Endometrial microvascular endothelial cells (primary cell): ENCODE data around the gene CD247. TPM values are rescaled to one million over a fixed set of nuclear protein-coding genes. Genes with fewer than 3 reads are reported as not detected.

Experiments used
- in situ Hi-C: cut with HindIII; loops from 2 replicates; pipeline ENCODE4 v1.10.0; 2017; ENCODE audit warnings: low sequenced_read_pairs, low pct_unique_long_range_greater_than_20kb; ENCODE audit errors: inconsistent ontology term
- total RNA-seq: library from RNA; depleted of rRNA; stranded (reverse); fragments of >200 nt; gene quantifications from one replicate; pipeline ENCODE4 v1.2.3, GENCODE V29; 2015; ENCODE audit errors: inconsistent ontology term

The CD247 gene
- total RNA-seq, 1 donor from 2014 or later: not detected

DNA sequence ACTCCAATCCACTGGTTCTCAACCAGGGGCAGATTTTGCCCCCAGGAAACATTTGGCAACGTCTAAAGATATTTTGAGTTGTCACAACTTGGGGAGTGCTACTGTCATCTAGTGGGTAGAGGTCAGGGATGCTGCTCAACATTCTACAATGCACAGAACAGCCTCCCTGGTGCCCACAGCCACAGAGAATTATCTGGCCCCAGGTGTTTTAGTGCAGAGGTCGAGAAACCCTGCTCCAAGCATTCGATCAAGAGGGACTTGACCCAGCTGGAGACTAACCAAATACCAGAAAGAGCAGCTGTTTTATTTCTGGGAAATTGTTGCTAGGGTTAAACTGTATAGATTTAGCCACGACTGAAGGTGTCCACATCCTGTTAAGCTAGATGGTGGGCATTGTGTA, 19.2 kb downstream of the CD247 start:
- in situ Hi-C loops: no loop called here

DNA sequence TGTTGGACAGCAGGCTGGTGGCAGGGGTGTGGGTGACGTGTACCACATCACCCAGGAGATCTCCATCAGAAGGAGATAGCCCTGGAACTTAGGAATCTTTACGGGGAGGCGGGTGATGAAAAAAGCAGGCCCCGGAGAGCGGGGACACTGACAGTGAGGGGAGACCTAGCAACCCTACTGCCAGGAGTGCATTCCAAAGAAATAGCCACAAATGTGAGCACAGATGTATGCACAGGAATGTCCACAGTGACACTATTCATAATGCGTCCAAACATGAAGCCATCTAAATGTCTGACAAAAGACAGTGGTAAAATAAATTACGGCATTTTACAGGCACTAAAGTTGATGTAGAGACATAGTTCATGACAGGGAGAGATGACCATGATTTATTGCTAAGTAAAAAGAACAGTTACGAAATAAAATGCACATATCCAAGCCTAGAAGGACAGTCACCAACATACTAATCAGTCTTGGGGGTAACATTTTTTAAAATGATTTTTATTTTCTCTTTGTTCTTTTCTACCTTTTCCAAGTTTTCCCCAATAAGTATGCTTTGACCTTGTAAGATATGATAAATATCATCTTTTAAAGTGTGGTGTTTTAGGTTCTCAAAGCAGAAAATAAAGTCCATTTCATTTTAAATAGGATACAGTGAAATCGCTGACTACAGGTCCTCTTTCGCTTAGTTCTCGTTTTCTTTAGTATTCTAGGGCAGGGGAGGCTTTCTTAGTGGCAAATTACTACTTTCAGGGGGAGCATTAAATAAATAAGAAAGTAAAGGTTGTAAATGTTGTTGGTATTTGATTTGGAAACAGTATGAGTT, 21.3 kb downstream of the CD247 start:
- in situ Hi-C loops: no loop called here

DNA sequence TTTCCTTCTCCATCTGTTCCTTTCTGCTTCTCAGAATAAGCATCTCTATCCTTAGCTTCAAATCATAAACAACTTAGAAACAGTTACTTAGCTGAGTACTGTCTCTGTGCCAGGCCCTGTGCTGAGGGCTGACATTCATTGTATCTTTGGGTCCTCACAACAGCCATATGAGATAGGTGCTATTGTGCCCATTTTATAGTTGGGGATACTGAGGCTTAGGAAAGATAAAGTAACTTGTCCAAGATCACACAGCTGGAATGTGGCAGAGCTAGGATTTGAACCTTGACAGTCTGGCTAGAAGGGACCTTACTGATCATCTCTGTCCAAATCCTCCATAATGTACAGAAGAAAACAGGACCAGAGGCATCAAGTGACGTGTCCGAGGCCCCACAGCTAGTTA, 25.0 kb downstream of the CD247 start:
- in situ Hi-C loops: no loop called here

DNA sequence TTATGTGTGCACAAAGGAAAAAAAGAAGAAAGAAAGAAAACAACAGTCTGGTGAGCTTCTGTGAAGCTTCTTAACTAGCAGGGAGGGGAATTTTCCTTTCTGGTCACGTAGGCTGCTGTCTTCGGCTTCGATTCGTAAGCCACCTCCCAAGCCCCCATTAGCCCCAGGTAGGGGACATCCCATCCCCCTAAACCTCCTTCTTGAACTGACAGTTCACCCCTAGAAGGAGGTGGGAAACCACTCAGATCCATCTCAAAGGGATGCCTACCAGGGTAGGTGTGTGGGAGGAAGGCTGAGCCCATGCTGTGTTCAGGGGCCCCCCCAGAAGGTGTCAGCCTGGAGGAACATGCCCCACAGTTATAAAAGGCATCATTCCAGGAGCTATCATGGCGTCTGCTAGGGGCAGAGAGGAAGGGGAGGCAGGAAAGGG, 25.8 kb downstream of the CD247 start:
- in situ Hi-C loops: no loop called here

DNA sequence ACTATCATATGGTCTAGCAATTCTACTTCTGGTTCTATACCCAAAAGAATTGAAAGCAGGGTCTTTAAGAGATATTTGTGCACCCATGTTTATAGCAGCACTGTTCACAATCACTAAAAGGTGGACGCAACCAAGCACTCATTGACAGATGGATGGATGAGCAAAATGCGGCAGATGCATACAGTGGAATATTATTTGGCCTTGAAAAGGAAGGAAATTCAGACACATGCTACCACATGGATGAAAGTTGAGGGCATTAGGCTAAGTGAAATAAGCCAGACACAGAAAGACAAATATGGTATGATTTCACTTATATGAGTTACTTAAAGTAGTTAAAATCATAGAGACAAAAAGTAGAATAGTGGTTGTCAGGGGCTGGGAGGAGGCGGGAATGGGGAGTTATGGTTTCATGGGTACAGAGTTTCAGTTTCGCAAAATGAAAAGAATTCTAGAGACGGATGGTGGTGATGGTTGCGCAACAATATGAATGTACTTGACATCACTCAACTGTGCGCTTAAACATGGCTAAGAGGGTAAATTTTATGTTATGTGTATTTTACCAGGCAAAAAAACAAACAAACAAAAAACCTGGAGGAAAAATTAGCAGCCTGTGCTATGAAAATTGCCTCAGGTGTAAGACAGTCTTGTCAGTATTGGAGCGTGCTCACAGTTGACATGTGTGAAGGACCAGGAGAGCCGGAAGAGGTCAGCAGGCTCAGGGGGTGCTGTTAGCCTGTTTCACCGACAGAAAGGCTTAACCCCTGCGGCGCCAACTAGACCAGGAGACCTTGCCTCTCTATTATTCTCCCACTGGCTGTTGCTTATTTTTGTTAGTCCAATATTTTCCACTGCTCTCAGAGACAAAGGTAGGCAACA, 26.5 kb downstream of the CD247 start:
- in situ Hi-C loops: no loop called here

- in situ Hi-C loops: no loop called here
Observed at GRCh38 chr1:167490765-167491164, 27.6 kb downstream of the CD247 start.

DNA sequence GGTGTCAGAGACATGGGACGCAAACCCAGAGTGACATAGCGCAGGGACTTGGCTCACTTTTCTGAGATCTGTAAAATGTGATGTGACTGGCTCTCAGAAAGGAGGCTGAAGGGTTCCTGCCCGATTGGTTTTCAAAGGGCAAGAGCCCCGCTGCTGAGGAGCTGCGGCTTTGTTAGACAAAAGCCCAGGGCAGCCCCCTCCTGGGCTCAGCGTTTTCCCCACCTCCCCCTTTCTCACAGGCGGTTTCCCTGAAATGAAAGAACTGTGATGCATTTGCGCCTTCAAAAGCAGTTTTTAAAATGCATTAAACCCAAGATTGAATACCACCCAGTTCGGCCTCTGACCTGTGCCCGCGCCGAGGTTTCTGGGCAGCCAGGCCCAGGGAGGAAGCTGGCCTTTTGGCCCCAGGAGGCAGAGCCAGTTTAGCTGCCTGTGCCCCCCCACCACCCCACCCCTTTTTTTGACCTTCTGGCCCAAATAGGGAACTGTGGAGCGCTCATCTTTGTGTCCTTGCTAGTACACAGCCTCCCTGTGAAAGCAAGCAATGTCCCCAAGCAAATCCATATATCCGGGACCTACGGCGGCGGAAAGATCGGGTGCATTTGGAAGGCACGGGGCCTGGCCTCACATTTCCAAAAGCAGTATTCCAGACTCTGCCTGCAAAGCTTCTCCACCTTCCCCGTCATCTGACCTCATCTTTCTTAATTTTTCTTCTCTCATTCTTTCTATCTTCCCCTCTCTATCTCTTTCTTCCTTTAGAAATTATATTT, 28.6 kb downstream of the CD247 start:
- in situ Hi-C loops: no loop called here

- in situ Hi-C loops: no loop called here
Observed at GRCh38 chr1:167488786-167489185, 29.5 kb downstream of the CD247 start.

DNA sequence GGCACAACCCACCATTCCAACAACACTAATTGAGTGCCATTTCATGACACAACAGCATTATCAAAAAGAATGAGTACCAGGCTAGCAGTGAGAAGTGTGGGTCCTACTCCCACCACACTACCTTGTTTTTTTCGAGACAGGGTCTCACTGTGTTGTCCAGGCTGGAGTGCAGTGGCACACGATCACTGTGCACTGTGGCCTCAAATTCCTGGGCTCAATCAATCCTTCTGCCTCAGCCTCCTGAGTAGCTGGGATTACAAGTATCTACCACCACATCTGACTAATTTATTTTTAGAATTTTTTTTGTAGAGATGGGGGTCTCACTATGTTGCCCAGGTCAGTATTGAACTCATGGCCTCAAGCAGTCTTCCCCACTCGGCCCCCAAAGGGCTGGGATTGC, 30.7 kb downstream of the CD247 start:
- in situ Hi-C loops: no loop called here

GRCh38 chr1:167486090-167486824, 32.1 kb downstream of the CD247 start:
- in situ Hi-C loops: no loop called here

GRCh38 chr1:167484726-167485502, 33.4 kb downstream of the CD247 start:
- in situ Hi-C loops: no loop called here

DNA sequence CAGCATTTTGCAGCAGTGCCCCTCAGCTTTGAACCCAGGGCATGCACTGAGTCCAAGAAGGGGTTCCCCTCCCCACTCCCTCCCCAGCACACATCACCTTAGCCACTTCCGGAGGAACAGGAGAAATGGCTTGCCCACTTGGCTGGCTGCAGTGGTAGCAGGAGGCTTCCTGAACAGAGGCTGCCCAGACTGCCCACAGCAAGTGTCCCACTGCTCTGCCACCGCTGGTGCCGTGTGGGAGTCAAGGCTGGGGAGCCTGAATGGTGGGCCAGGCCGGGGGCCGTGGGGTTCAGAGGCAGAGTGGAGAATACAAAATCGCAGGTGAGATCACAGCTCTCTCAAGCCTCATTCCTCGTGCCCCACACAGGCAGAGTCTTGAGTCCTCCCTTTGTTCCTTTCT, 34.5 kb downstream of the CD247 start:
- in situ Hi-C loops: no loop called here

DNA sequence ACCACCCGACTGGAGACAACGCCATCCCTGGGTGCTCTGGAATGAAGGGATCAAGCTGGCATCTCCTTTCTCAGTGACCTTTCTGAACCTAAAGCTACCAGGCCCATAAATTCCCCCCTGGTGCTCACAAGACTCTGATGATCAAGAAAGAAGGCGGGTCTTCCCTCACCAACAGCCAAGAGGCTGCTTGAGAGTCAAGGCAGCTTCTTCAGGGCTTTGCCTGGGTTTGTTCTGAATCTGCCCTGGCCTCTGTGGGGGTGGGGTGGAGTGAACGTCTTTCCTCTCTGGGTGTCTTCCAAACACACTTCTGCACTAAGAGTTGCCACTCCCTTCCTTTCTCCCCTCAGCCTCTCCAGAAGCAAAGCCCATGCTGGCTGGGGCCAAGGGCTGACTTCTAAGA, 36.1 kb downstream of the CD247 start:
- in situ Hi-C loops: no loop called here

DNA sequence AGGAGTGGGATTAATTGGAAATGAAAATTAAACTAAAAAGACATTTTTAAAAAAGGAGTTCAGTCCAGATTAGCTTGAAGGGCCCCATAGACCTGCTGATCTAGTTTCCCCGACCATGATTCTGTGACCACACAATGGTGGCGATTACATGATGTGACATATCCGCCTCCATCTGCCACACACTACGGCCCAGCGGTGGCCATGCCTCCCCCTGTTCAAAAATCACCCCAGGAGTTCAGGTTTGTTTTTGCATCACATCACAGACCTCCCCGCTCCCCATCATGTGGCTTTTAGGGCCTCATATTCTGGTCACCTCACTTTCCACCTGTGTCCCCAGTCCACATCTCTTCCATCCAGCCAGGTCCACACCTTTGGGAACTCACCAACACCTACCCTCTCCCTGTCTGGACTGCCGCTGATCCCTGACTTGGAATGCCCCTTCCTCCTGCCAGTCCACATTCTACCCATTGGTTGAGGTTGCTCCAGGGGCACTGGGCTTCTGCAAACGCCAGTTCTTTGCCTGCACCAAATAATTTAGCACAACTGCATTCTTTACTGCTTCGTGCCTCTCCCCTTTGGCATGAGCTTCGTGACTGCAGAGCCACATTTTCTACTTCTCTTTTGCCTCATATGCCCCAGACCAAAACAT, 38.9 kb downstream of the CD247 start:
- in situ Hi-C loops: no loop called here

GRCh38 chr1:167477986-167478385, 40.3 kb downstream of the CD247 start:
- in situ Hi-C loops: no loop called here

GRCh38 chr1:167476061-167476460, 42.3 kb downstream of the CD247 start:
- in situ Hi-C loops: no loop called here

- in situ Hi-C loops: no loop called here
Observed at GRCh38 chr1:167474191-167474641, 44.1 kb downstream of the CD247 start.
